ENCODE data around the gene BICDL1. TPM values are rescaled to one million over a fixed set of nuclear protein-coding genes. Genes with fewer than 3 reads are reported as not detected.

Gene BICDL1
- total and polyA plus RNA-seq, 2 donors (not counting 1 experiment from before 2014, with no cell fraction given): not detected

- TF ChIP-seq EZH2 (IDR thresholded peaks at IDR 0.05; ENCODE audit: low read length, missing control alignments) (no peak), CTCF (conservative IDR thresholded peaks at IDR 0.05 in 1 of 2, IDR thresholded peaks at IDR 0.05 in 1 of 2; ENCODE audit: low read depth in 1 of 2, low read length in 2 of 2) (no peak)
- Histone ChIP-seq H3K4me3 (replicated peaks in 1 of 4; ENCODE audit: control extremely low read depth in 1 of 4, insufficient read depth in 1 of 4, low read depth in 3 of 4, low read length in 4 of 4) (no peak overlapping the region), H3K9ac (ENCODE audit: insufficient read depth, low read length) (no peak overlapping the region), H3K4me1 (ENCODE audit: control insufficient read depth, extremely low read depth, insufficient read depth, low read length) (no peaks in the 10 kb centered on the region), H3K27ac (ENCODE audit: insufficient read depth, low read length) (no peak overlapping the region), H3K36me3 (ENCODE audit: control insufficient read depth, insufficient read depth, low read length) (no peaks in the 10 kb centered on the region), H3K27me3 (ENCODE audit: control insufficient read depth, insufficient read depth, low read length) (no peaks in the 10 kb centered on the region), H2AFZ (ENCODE audit: low read length) (no peak overlapping the region), H3K79me2 (ENCODE audit: control insufficient read depth, insufficient read depth, low read length) (no peaks in the 10 kb centered on the region), H3K4me2 (ENCODE audit: extremely low read depth, insufficient read depth, low read length) (no peak overlapping the region), H3K9me3 (ENCODE audit: control insufficient read depth, insufficient read depth, low read depth, low read length) (no peaks in the 10 kb centered on the region), H4K20me1 (ENCODE audit: control insufficient read depth, extremely low read depth, insufficient read depth, low read length) (no peaks in the 10 kb centered on the region)
- DNase-seq (ENCODE audit: low read depth in 2 of 2): no peak
Observed at GRCh38 chr12:120054293-120054692, 65.3 kb downstream of the BICDL1 start.

- no peak overlapping the region for H3K4me2 ChIP-seq (ENCODE audit: extremely low read depth, insufficient read depth, low read length)
Observed at GRCh38 chr12:120055231-120056000, 66.4 kb downstream of the BICDL1 start.

GRCh38 chr12:120056739-120057138, 67.7 kb downstream of the BICDL1 start:
- H3K4me2 ChIP-seq (ENCODE audit: extremely low read depth, insufficient read depth, low read length): no peak overlapping the region
- H3K4me3 ChIP-seq (replicated peaks in 1 of 4; ENCODE audit: control extremely low read depth in 1 of 4, insufficient read depth in 1 of 4, low read depth in 3 of 4, low read length in 4 of 4): no peak overlapping the region
- DNase-seq (ENCODE audit: low read depth in 2 of 2): no peak
- H3K36me3 ChIP-seq (ENCODE audit: control insufficient read depth, insufficient read depth, low read length): no peaks in the 10 kb centered on the region
- peaks cover 10% of the 10 kb centered on the region for H3K27me3 ChIP-seq (ENCODE audit: control insufficient read depth, insufficient read depth, low read length)
- no peaks in the 10 kb centered on the region for H4K20me1 ChIP-seq (ENCODE audit: control insufficient read depth, extremely low read depth, insufficient read depth, low read length)
- no peak overlapping the region for H3K27ac ChIP-seq (ENCODE audit: insufficient read depth, low read length)
- no peaks in the 10 kb centered on the region for H3K4me1 ChIP-seq (ENCODE audit: control insufficient read depth, extremely low read depth, insufficient read depth, low read length)
- no peaks in the 10 kb centered on the region for H3K79me2 ChIP-seq (ENCODE audit: control insufficient read depth, insufficient read depth, low read length)
- no peaks in the 10 kb centered on the region for H3K9me3 ChIP-seq (ENCODE audit: control insufficient read depth, insufficient read depth, low read depth, low read length)
- no peak overlapping the region for H2AFZ ChIP-seq (ENCODE audit: low read length)
- TF ChIP-seq EZH2 (IDR thresholded peaks at IDR 0.05; ENCODE audit: low read length, missing control alignments) (no peak), CTCF (conservative IDR thresholded peaks at IDR 0.05 in 1 of 2, IDR thresholded peaks at IDR 0.05 in 1 of 2; ENCODE audit: low read depth in 1 of 2, low read length in 2 of 2) (no peak)
- H3K9ac ChIP-seq (ENCODE audit: insufficient read depth, low read length): no peak overlapping the region

More at GRCh38 chr12:120055231-120056000, 66.4 kb downstream of the BICDL1 start:
- no peaks in the 10 kb centered on the region for H3K4me1 ChIP-seq (ENCODE audit: control insufficient read depth, extremely low read depth, insufficient read depth, low read length)
- no peak overlapping the region for H3K4me3 ChIP-seq (replicated peaks in 1 of 4; ENCODE audit: control extremely low read depth in 1 of 4, insufficient read depth in 1 of 4, low read depth in 3 of 4, low read length in 4 of 4)
- DNase-seq (ENCODE audit: low read depth in 2 of 2): peak in 1 of 2 donors; percentile 9
- H3K9ac ChIP-seq (ENCODE audit: insufficient read depth, low read length): no peak overlapping the region
- no peak overlapping the region for H3K27ac ChIP-seq (ENCODE audit: insufficient read depth, low read length)
- TF ChIP-seq EZH2 (IDR thresholded peaks at IDR 0.05; ENCODE audit: low read length, missing control alignments) (no peak), CTCF (conservative IDR thresholded peaks at IDR 0.05 in 1 of 2, IDR thresholded peaks at IDR 0.05 in 1 of 2; ENCODE audit: low read depth in 1 of 2, low read length in 2 of 2) (no peak)
- no peak overlapping the region for H2AFZ ChIP-seq (ENCODE audit: low read length)
- no peaks in the 10 kb centered on the region for H3K27me3 ChIP-seq (ENCODE audit: control insufficient read depth, insufficient read depth, low read length)
- no peaks in the 10 kb centered on the region for H3K79me2 ChIP-seq (ENCODE audit: control insufficient read depth, insufficient read depth, low read length)
- H4K20me1 ChIP-seq (ENCODE audit: control insufficient read depth, extremely low read depth, insufficient read depth, low read length): no peaks in the 10 kb centered on the region
- no peaks in the 10 kb centered on the region for H3K36me3 ChIP-seq (ENCODE audit: control insufficient read depth, insufficient read depth, low read length)
- H3K9me3 ChIP-seq (ENCODE audit: control insufficient read depth, insufficient read depth, low read depth, low read length): no peaks in the 10 kb centered on the region
